Uterus (tissue), 4 donors: ENCODE measurements around the gene TMEM234. TPM values are rescaled to one million over a fixed set of nuclear protein-coding genes. Genes with fewer than 3 reads are reported as not detected.

Experiments
- DNase-seq, 2 donors: peaks; one replicate each; pipeline ENCODE4 v3.0.0-alpha.2; 2019 to 2020
- H3K27ac ChIP-seq, 2 donors: fragments of 200-600 bp; sonication (generic); 1 replicate in 1 of 2; 2 replicates in 1 of 2; pipeline ENCODE4 v1.5.1; 2016 to 2018
- H3K27me3 ChIP-seq, 2 donors: fragments of 200-600 bp; sonication (generic); one replicate each; pipeline ENCODE4 v1.5.1; 2018 to 2019; ENCODE audit warnings: control low read depth in 1 of 2
- H3K36me3 ChIP-seq, 2 donors: fragments of 200-600 bp; sonication (generic); one replicate each; pipeline ENCODE4 v1.5.1; 2019; ENCODE audit warnings: control low read depth in 1 of 2
- H3K4me1 ChIP-seq, 2 donors: fragments of 200-600 bp; sonication (generic); one replicate each; pipeline ENCODE4 v1.5.1; 2018 to 2019; ENCODE audit warnings: control low read depth in 1 of 2
- H3K4me3 ChIP-seq, 2 donors: fragments of 200-600 bp; sonication (generic); 1 replicate in 1 of 2; 2 replicates in 1 of 2; pipeline ENCODE4 v1.5.1; 2018 to 2019; ENCODE audit warnings: mild to moderate bottlenecking in 1 of 2
- H3K9me3 ChIP-seq, 2 donors: fragments of 200-600 bp; sonication (generic); one replicate each; pipeline ENCODE4 v1.5.1; 2019; ENCODE audit warnings: control low read depth in 1 of 2
- POLR2A ChIP-seq, 2 donors: fragments of 450-650 bp; IDR thresholded peaks; one replicate each; pipeline ENCODE4 v1.6.1; 2016; ENCODE audit warnings: antibody characterized with exemption in 2 of 2, mild to moderate bottlenecking in 1 of 2, moderate library complexity in 1 of 2
- intact Hi-C: fragments of 100-400 bp; cut with DNase I; formaldehyde crosslinking; loops from one replicate; pipeline ENCODE4 v1.15.1; 2023; ENCODE audit warnings: low total_unique reads
- small RNA-seq: library from RNA; depleted of rRNA; stranded (forward); fragments of <200 nt; gene quantifications from one replicate; pipeline ENCODE3, GENCODE V24; 2016
- total RNA-seq, 4 donors: library from RNA; depleted of rRNA in 3 of 4; stranded (reverse); fragments of >200 nt in 3 of 4; gene quantifications; one replicate each; pipeline versions ENCODE4 v1.1.0 to v1.2.4, GENCODE V29; 2014 to 2023
- TF ChIP-seq, protein P1 (sequence below), 4 experiments: fragments of 200-600 bp in 2 of 4; fragments of 450-650 bp in 2 of 4; sonication (generic) in 2 of 4; IDR thresholded peaks; one replicate each; pipeline ENCODE4 v1.5.1; 2016 to 2019; ENCODE audit warnings: antibody characterized with exemption in 4 of 4, mild to moderate bottlenecking in 2 of 4, moderate library complexity in 1 of 4
- donor health status: DM: yes; HTN: yes; CAD: no.

The TMEM234 gene
- total RNA-seq, 4 donors from 2014 or later: 0.59 to 40.8 (median 13.5) TPM

DNA sequence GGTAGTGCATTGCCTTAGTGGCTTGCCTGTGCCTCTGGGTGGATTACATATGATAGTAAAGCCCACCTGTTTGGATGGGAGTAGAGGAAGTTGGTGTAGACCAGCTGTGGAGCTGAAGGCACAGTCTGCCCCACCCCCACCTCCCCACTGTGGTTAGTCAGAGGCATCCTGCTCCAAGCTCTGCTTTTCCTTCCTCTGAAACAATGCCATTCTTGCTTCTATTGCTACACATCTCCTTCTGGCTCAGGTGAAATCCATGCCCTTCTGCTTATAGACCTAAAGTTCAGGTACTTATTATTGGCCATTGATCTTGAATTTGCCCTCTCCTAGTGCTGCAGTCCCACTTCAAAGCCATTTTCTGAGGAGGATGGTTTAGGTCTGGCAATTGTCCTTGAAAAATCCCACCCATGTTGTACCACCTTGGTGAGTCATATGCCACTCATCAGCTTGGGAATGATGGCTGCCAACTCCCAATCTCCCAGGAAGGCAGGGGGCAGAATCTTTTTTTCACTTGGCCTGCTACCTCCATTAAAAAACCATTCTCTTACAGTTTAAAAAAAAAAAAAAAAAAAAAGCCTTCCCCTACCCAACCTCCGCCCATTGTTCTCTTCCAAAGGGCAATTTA lies 49.4 kb downstream of the TMEM234 start:
- H3K9me3 ChIP-seq: no peaks in the 10 kb centered on the region
- no peak overlapping the region for H3K4me3 ChIP-seq
- no peaks in the 10 kb centered on the region for H3K27me3 ChIP-seq
- no peaks in the 10 kb centered on the region for H3K4me1 ChIP-seq
- intact Hi-C loops: no loop called here
- no peaks in the 10 kb centered on the region for H3K36me3 ChIP-seq
- DNase-seq: no peak
- peak overlapping the region in 1 of 2 donors; percentile 62 for H3K27ac ChIP-seq
- no peak for TF ChIP-seq POLR2A (IDR thresholded peaks at IDR 0.05)
- TF ChIP-seq, protein P1, sequence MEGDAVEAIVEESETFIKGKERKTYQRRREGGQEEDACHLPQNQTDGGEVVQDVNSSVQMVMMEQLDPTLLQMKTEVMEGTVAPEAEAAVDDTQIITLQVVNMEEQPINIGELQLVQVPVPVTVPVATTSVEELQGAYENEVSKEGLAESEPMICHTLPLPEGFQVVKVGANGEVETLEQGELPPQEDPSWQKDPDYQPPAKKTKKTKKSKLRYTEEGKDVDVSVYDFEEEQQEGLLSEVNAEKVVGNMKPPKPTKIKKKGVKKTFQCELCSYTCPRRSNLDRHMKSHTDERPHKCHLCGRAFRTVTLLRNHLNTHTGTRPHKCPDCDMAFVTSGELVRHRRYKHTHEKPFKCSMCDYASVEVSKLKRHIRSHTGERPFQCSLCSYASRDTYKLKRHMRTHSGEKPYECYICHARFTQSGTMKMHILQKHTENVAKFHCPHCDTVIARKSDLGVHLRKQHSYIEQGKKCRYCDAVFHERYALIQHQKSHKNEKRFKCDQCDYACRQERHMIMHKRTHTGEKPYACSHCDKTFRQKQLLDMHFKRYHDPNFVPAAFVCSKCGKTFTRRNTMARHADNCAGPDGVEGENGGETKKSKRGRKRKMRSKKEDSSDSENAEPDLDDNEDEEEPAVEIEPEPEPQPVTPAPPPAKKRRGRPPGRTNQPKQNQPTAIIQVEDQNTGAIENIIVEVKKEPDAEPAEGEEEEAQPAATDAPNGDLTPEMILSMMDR (IDR thresholded peaks at IDR 0.05): no peak

DNA sequence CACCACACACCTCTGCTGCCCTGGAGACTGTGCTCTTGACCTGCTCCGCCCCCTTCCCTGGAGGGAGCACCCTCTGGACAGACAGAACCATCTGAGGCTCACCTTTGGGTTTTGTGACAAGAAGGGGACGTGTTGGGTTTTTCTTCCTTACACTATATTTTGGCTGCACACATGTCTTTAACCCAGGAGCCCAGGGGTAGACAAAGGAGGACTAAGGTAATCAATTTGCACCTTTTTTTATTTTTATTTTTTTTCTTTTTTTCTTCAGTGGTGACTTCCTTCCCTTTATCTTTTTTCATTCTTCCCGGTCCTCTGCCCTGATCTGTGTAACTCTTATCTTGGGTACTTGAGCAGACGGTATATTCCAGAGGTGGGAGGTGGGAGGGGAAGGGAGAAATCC lies 51.2 kb downstream of the TMEM234 start:
- intact Hi-C loops: no loop called here
- no peak for DNase-seq
- Histone ChIP-seq H3K9me3 (no peaks in the 10 kb centered on the region), H3K4me1 (no peaks in the 10 kb centered on the region), H3K27ac (peak overlapping the region in 1 of 2 donors; percentile 62), H3K27me3 (no peaks in the 10 kb centered on the region), H3K4me3 (no peak overlapping the region), H3K36me3 (no peaks in the 10 kb centered on the region)
- no peak for TF ChIP-seq POLR2A (IDR thresholded peaks at IDR 0.05)
- TF ChIP-seq, protein P1 (IDR thresholded peaks at IDR 0.05): no peak

Small RNA genes lying within 50 kb of the gene (small RNA-seq; reads per million reads assigned to genes)
- not detected for gene RF00017

Other genes starting within 250 kb of the TMEM234 start
- 100 to 1,000 TPM in 2 of 4 donors, 10 to 100 TPM in 2; 40.9 to 142 (median 96.5) TPM for gene KHDRBS1, start 208.5 kb downstream of the TMEM234 start, total RNA-seq
- 10 to 100 TPM in 1 of 4 donors, 1 to 10 TPM in 2, under 1 TPM in 1; 0.88 to 22.4 (median 3.6) TPM for gene TMEM39B, start 149.4 kb downstream of the TMEM234 start, total RNA-seq
- 10 to 100 TPM; 26.9 to 69.9 (median 38.5) TPM for gene KPNA6, start 114.3 kb downstream of the TMEM234 start, total RNA-seq
- gene TXLNA, start 42.7 kb downstream of the TMEM234 start, total RNA-seq: 10 to 100 TPM; 14.1 to 60.1 (median 40.4) TPM
- gene CCDC28B, start 21.8 kb downstream of the TMEM234 start, total RNA-seq: 10 to 100 TPM in 1 of 4 donors, 1 to 10 TPM in 2, not detected in 1; 3.5 to 21.5 (median 7.4) TPM
- gene IQCC, start 16.7 kb downstream of the TMEM234 start, total RNA-seq: 1 to 10 TPM in 3 of 4 donors, under 1 TPM in 1; 0.51 to 6.8 (median 4.3) TPM
- under 1 TPM in 2 of 4 donors, not detected in 2; 0.26 to 0.62 TPM for gene DCDC2B, start 13.3 kb downstream of the TMEM234 start, total RNA-seq
- gene EIF3I, start 54 bp upstream of the TMEM234 start, total RNA-seq: 100 to 1,000 TPM; 111 to 246 (median 143) TPM
- gene FAM167B, start 24.9 kb upstream of the TMEM234 start, total RNA-seq: 10 to 100 TPM in 2 of 4 donors, 1 to 10 TPM in 1, not detected in 1; 1.2 to 29.0 (median 13.1) TPM
- gene LCK, start 28.9 kb upstream of the TMEM234 start, total RNA-seq: 1 to 10 TPM in 3 of 4 donors, under 1 TPM in 1; 0.26 to 2.0 (median 1.4) TPM
- gene HDAC1, start 69.7 kb upstream of the TMEM234 start, total RNA-seq: 100 to 1,000 TPM in 1 of 4 donors, 10 to 100 TPM in 3; 27.4 to 161 (median 91.2) TPM
- gene MARCKSL1, start 113.9 kb upstream of the TMEM234 start, total RNA-seq: 10 to 100 TPM; 14.7 to 93.3 (median 53.0) TPM
- gene FAM229A, start 140.1 kb upstream of the TMEM234 start, total RNA-seq: 10 to 100 TPM in 2 of 4 donors, 1 to 10 TPM in 1, not detected in 1; 5.2 to 20.2 (median 14.4) TPM
- gene TSSK3, start 140.2 kb upstream of the TMEM234 start, total RNA-seq: 10 to 100 TPM in 1 of 4 donors, under 1 TPM in 1, not detected in 2; 0.35 to 21.3 TPM
- gene BSDC1, start 172.1 kb upstream of the TMEM234 start, total RNA-seq: 10 to 100 TPM; 25.9 to 77.4 (median 65.2) TPM
- gene ZBTB8B, start 242.7 kb upstream of the TMEM234 start, total RNA-seq: 1 to 10 TPM in 1 of 4 donors, under 1 TPM in 1, not detected in 2; 0.06 to 3.6 TPM